Adrenal gland (tissue), 5 donors: Measurements from ENCODE around the gene ERMARD.
A peak's percentile ranks its signal among the peaks of the same experiment; 100 is the strongest.

ENCODE experiments used
- CTCF ChIP-seq, 6 experiments: fragments of 450-650 bp in 4 of 6; fragments of 200-600 bp in 2 of 6; sonication (generic) in 1 of 6; IDR thresholded peaks; 1 replicate in 5 of 6; 2 replicates in 1 of 6; pipeline versions ENCODE4 v1.5.1 to v1.8.0; 2016 to 2021; ENCODE audit warnings: antibody characterized with exemption in 6 of 6, mild to moderate bottlenecking in 2 of 6, moderate library complexity in 1 of 6
- POLR2A ChIP-seq, 2 donors: fragments of 450-650 bp; IDR thresholded peaks; one replicate each; pipeline ENCODE4 v1.6.1; 2017; ENCODE audit warnings: antibody characterized with exemption in 2 of 2, mild to moderate bottlenecking in 2 of 2, moderate library complexity in 1 of 2
- donor health status: DM: no; HTN: no; CAD: no.

GRCh38 chr6:169701954-169702839 lies 49.2 kb upstream of the ERMARD start, which contains the start of the genes C6orf120 and WDR27:
- TF ChIP-seq POLR2A (IDR thresholded peaks at IDR 0.05) = peak; percentile 89 to 95
- peak in 1 of 6 experiments; percentile 1 for TF ChIP-seq CTCF (IDR thresholded peaks at IDR 0.05)
